Measurements from ENCODE around the gene RNU6-7.

The RNU6-7 gene

DNA sequence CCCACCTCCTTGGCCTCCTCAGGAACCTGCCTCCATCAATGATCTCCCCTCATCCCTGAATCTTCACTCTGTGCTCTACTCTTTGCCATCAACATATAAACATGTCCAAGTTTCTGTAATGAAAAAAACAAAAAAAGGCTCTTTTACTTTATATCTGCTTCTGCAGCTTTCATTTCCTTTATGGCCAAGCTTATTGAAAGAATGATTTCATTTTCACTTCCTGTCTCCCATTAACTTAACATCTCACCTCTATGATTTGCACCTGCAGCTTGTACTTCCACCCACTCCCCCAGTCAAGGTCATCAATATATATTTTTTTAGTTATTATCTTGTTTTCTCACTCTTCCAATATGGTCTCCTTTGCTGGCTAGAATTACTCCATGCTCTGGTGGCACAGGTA, 15.6 kb upstream of the RNU6-7 start:
- Histone ChIP-seq H4K91ac (ENCODE audit: low read length) (no peak overlapping the region), H2AK5ac (ENCODE audit: low read length, severe bottlenecking) (no peak overlapping the region), H3K9ac (ENCODE audit: low read length) (no peak overlapping the region), H3K9me3 (ENCODE audit: control insufficient read depth, low read length) (peaks cover 20% of the 10 kb centered on the region), H2BK5ac (ENCODE audit: low read depth, low read length, poor library complexity, severe bottlenecking) (no peak overlapping the region), H3K4me1 (ENCODE audit: control insufficient read depth, insufficient read depth, low read depth, low read length) (no peaks in the 10 kb centered on the region), H3K36me3 (ENCODE audit: control insufficient read depth in 1 of 2, insufficient read depth in 2 of 2, low read depth in 1 of 2, low read length in 2 of 2) (no peaks in the 10 kb centered on the region), H4K8ac (ENCODE audit: low read length) (no peak overlapping the region), H2AFZ (ENCODE audit: low read depth, low read length) (no peak overlapping the region), H3K4ac (ENCODE audit: low read depth in 1 of 2, low read length in 2 of 2) (no peak overlapping the region), H2BK120ac (ENCODE audit: low read depth, low read length) (no peak overlapping the region), H2BK12ac (ENCODE audit: low read length in 2 of 2) (no peak overlapping the region), H3K23ac (ENCODE audit: low read length in 2 of 2) (no peak overlapping the region), H3K27me3 (ENCODE audit: control insufficient read depth in 1 of 2, insufficient read depth in 1 of 2, low read length in 2 of 2) (no peaks in the 10 kb centered on the region), H3K4me2 (ENCODE audit: low read length, poor library complexity, severe bottlenecking) (no peak overlapping the region), H3K14ac (ENCODE audit: low read length in 2 of 2) (no peak overlapping the region), H3K18ac (ENCODE audit: low read depth in 1 of 2, low read length in 2 of 2) (no peak overlapping the region), H3K27ac (ENCODE audit: low read length, poor library complexity, severe bottlenecking) (no peak overlapping the region), H3K79me1 (replicated peaks; ENCODE audit: low read length, poor library complexity, severe bottlenecking) (no peaks in the 10 kb centered on the region), H2BK15ac (ENCODE audit: low read depth, poor library complexity, severe bottlenecking) (no peak overlapping the region), H3K4me3 (ENCODE audit: insufficient read depth in 1 of 2, low read depth in 1 of 2, low read length in 2 of 2) (no peak overlapping the region)
- no peak for DNase-seq

DNA sequence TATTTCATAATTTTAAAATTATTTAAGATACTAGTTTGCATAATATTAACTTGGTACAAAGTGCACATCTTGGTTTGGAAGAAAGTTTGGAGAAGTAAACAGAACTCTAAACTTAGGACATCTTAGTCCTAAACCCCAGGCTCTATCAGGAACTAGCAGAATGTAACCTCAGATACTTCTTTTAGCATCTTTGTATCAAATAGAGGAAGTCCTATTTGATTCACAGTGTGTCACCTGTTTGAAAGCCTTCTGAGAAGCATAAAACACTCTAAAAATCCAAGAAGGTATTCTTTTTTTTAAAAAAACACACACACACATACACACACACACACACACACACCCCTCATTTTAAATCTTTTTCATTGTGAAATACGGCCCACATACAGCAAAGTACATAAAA, 12.0 kb upstream of the RNU6-7 start:
- H3K4me1 ChIP-seq (ENCODE audit: control insufficient read depth, insufficient read depth, low read depth, low read length): no peaks in the 10 kb centered on the region
- H2BK120ac ChIP-seq (ENCODE audit: low read depth, low read length): no peak overlapping the region
- H3K36me3 ChIP-seq (ENCODE audit: control insufficient read depth in 1 of 2, insufficient read depth in 2 of 2, low read depth in 1 of 2, low read length in 2 of 2): no peaks in the 10 kb centered on the region
- no peak overlapping the region for H3K14ac ChIP-seq (ENCODE audit: low read length in 2 of 2)
- H3K9me3 ChIP-seq (ENCODE audit: control insufficient read depth, low read length): peaks cover 14% of the 10 kb centered on the region
- no peak overlapping the region for H2BK5ac ChIP-seq (ENCODE audit: low read depth, low read length, poor library complexity, severe bottlenecking)
- H4K91ac ChIP-seq (ENCODE audit: low read length): no peak overlapping the region
- H2AFZ ChIP-seq (ENCODE audit: low read depth, low read length): no peak overlapping the region
- H3K4ac ChIP-seq (ENCODE audit: low read depth in 1 of 2, low read length in 2 of 2): no peak overlapping the region
- no peaks in the 10 kb centered on the region for H3K79me1 ChIP-seq (replicated peaks; ENCODE audit: low read length, poor library complexity, severe bottlenecking)
- no peak overlapping the region for H2BK12ac ChIP-seq (ENCODE audit: low read length in 2 of 2)
- H3K18ac ChIP-seq (ENCODE audit: low read depth in 1 of 2, low read length in 2 of 2): no peak overlapping the region
- H2BK15ac ChIP-seq (ENCODE audit: low read depth, poor library complexity, severe bottlenecking): no peak overlapping the region
- no peak overlapping the region for H2AK5ac ChIP-seq (ENCODE audit: low read length, severe bottlenecking)
- H3K27me3 ChIP-seq (ENCODE audit: control insufficient read depth in 1 of 2, insufficient read depth in 1 of 2, low read length in 2 of 2): no peaks in the 10 kb centered on the region
- H4K8ac ChIP-seq (ENCODE audit: low read length): no peak overlapping the region
- no peak for DNase-seq
- H3K9ac ChIP-seq (ENCODE audit: low read length): no peak overlapping the region
- WGBS: 95% methylated on average over 1 of the region's 1 CpG
- H3K4me3 ChIP-seq (ENCODE audit: insufficient read depth in 1 of 2, low read depth in 1 of 2, low read length in 2 of 2): no peak overlapping the region
- H3K4me2 ChIP-seq (ENCODE audit: low read length, poor library complexity, severe bottlenecking): no peak overlapping the region
- H3K27ac ChIP-seq (ENCODE audit: low read length, poor library complexity, severe bottlenecking): no peak overlapping the region
- H3K23ac ChIP-seq (ENCODE audit: low read length in 2 of 2): no peak overlapping the region

DNA sequence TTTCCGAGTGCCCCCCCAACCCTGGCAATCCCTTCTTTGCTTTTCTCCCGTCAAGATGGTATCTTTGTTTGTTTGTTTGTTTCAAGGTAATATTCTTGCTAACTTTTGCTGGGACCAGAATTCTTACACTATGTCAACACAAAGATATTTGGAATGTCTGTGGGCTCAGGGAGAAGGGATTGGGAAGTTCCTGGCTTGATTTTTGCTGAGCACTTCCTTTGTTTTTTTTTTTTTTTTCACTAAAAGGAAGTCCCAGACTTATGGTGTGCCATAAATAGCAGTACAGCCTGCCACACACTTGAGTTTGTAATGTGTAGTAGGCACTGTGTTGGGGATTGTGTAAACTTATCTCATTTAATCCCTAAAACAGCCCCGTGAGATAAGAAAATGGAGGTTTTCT, 11.2 kb upstream of the RNU6-7 start:
- no peak overlapping the region for H2BK12ac ChIP-seq (ENCODE audit: low read length in 2 of 2)
- no peak overlapping the region for H2BK120ac ChIP-seq (ENCODE audit: low read depth, low read length)
- no peaks in the 10 kb centered on the region for H3K27me3 ChIP-seq (ENCODE audit: control insufficient read depth in 1 of 2, insufficient read depth in 1 of 2, low read length in 2 of 2)
- H3K27ac ChIP-seq (ENCODE audit: low read length, poor library complexity, severe bottlenecking): no peak overlapping the region
- H2AFZ ChIP-seq (ENCODE audit: low read depth, low read length): no peak overlapping the region
- no peak overlapping the region for H2AK5ac ChIP-seq (ENCODE audit: low read length, severe bottlenecking)
- no peak overlapping the region for H3K4me2 ChIP-seq (ENCODE audit: low read length, poor library complexity, severe bottlenecking)
- no peaks in the 10 kb centered on the region for H3K4me1 ChIP-seq (ENCODE audit: control insufficient read depth, insufficient read depth, low read depth, low read length)
- no peak overlapping the region for H3K4ac ChIP-seq (ENCODE audit: low read depth in 1 of 2, low read length in 2 of 2)
- H3K9ac ChIP-seq (ENCODE audit: low read length): no peak overlapping the region
- no peak overlapping the region for H3K23ac ChIP-seq (ENCODE audit: low read length in 2 of 2)
- no CpG with 5 or more reads among the region's 3 CpGs for WGBS
- DNase-seq: peak; percentile 59
- no peak overlapping the region for H3K4me3 ChIP-seq (ENCODE audit: insufficient read depth in 1 of 2, low read depth in 1 of 2, low read length in 2 of 2)
- H3K36me3 ChIP-seq (ENCODE audit: control insufficient read depth in 1 of 2, insufficient read depth in 2 of 2, low read depth in 1 of 2, low read length in 2 of 2): no peaks in the 10 kb centered on the region
- no peak overlapping the region for H2BK15ac ChIP-seq (ENCODE audit: low read depth, poor library complexity, severe bottlenecking)
- no peaks in the 10 kb centered on the region for H3K79me1 ChIP-seq (replicated peaks; ENCODE audit: low read length, poor library complexity, severe bottlenecking)
- no peak overlapping the region for H3K14ac ChIP-seq (ENCODE audit: low read length in 2 of 2)
- H3K18ac ChIP-seq (ENCODE audit: low read depth in 1 of 2, low read length in 2 of 2): peak overlapping the region in 1 of 2 experiments; percentile 49
- H3K9me3 ChIP-seq (ENCODE audit: control insufficient read depth, low read length): peaks cover 6% of the 10 kb centered on the region
- H2BK5ac ChIP-seq (ENCODE audit: low read depth, low read length, poor library complexity, severe bottlenecking): no peak overlapping the region
- no peak overlapping the region for H4K91ac ChIP-seq (ENCODE audit: low read length)
- no peak overlapping the region for H4K8ac ChIP-seq (ENCODE audit: low read length)

DNA sequence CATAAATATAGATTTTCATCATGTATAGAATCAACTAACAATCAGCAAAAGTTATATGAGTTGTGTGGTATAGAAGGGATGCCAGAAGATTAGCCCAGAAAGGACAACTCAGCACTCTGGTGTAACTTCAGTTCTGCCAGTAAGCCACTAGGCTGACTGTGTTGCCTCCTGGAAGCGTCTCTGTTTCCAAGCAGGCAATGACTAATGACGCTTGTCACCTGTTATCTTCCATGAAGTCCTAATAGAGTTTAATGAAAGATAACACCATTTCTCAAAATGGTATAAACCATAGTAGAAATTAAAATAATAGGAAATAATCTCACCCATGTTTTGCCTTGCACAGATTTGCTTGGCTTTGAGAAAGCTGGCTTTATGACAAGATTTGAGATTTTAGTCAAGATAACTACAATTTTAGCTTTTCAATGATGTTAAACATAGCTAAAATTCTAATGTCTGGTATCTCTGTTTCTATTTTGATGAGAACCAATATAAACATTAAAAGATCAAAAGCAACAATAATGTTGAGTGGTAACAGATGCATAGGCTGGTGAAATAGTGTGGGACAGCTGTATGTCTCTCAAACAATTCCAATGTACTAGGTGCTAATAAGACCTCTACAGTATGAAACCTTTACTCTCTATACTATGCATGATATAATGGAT, 9.0 kb upstream of the RNU6-7 start:
- no CpG with 5 or more reads among the region's 2 CpGs for WGBS
- no peak overlapping the region for H3K4ac ChIP-seq (ENCODE audit: low read depth in 1 of 2, low read length in 2 of 2)

More for the DNA sequence above, 9.0 kb upstream of the RNU6-7 start:
- no peak overlapping the region for H3K9ac ChIP-seq (ENCODE audit: low read length)
- DNase-seq: no peak
- no peak overlapping the region for H2AK5ac ChIP-seq (ENCODE audit: low read length, severe bottlenecking)
- H2BK15ac ChIP-seq (ENCODE audit: low read depth, poor library complexity, severe bottlenecking): no peak overlapping the region
- H3K27me3 ChIP-seq (ENCODE audit: control insufficient read depth in 1 of 2, insufficient read depth in 1 of 2, low read length in 2 of 2): no peaks in the 10 kb centered on the region
- no peak overlapping the region for H3K4me3 ChIP-seq (ENCODE audit: insufficient read depth in 1 of 2, low read depth in 1 of 2, low read length in 2 of 2)
- no peak overlapping the region for H3K4me2 ChIP-seq (ENCODE audit: low read length, poor library complexity, severe bottlenecking)
- H3K27ac ChIP-seq (ENCODE audit: low read length, poor library complexity, severe bottlenecking): no peak overlapping the region
- no peak overlapping the region for H4K91ac ChIP-seq (ENCODE audit: low read length)
- no peak overlapping the region for H4K8ac ChIP-seq (ENCODE audit: low read length)
- no peak overlapping the region for H3K14ac ChIP-seq (ENCODE audit: low read length in 2 of 2)
- no peaks in the 10 kb centered on the region for H3K79me1 ChIP-seq (replicated peaks; ENCODE audit: low read length, poor library complexity, severe bottlenecking)
- no peak overlapping the region for H3K18ac ChIP-seq (ENCODE audit: low read depth in 1 of 2, low read length in 2 of 2)
- no peaks in the 10 kb centered on the region for H3K9me3 ChIP-seq (ENCODE audit: control insufficient read depth, low read length)
- H2BK12ac ChIP-seq (ENCODE audit: low read length in 2 of 2): no peak overlapping the region
- no peaks in the 10 kb centered on the region for H3K4me1 ChIP-seq (ENCODE audit: control insufficient read depth, insufficient read depth, low read depth, low read length)
- H2AFZ ChIP-seq (ENCODE audit: low read depth, low read length): no peak overlapping the region
- H2BK5ac ChIP-seq (ENCODE audit: low read depth, low read length, poor library complexity, severe bottlenecking): no peak overlapping the region
- no peak overlapping the region for H2BK120ac ChIP-seq (ENCODE audit: low read depth, low read length)
- no peaks in the 10 kb centered on the region for H3K36me3 ChIP-seq (ENCODE audit: control insufficient read depth in 1 of 2, insufficient read depth in 2 of 2, low read depth in 1 of 2, low read length in 2 of 2)
- H3K23ac ChIP-seq (ENCODE audit: low read length in 2 of 2): no peak overlapping the region

Data from mesenchymal stem cell (in vitro differentiated cells and primary cell).